GM18861 (cell line): ENCODE results near the gene PARL.

Experiments used
- ATAC-seq: cut with Tn5 transposase; IDR thresholded peaks from one replicate; pipeline ENCODE4 v1.9.1; 2021; ENCODE audit not compliant: unreplicated experiment

Gene PARL

DNA sequence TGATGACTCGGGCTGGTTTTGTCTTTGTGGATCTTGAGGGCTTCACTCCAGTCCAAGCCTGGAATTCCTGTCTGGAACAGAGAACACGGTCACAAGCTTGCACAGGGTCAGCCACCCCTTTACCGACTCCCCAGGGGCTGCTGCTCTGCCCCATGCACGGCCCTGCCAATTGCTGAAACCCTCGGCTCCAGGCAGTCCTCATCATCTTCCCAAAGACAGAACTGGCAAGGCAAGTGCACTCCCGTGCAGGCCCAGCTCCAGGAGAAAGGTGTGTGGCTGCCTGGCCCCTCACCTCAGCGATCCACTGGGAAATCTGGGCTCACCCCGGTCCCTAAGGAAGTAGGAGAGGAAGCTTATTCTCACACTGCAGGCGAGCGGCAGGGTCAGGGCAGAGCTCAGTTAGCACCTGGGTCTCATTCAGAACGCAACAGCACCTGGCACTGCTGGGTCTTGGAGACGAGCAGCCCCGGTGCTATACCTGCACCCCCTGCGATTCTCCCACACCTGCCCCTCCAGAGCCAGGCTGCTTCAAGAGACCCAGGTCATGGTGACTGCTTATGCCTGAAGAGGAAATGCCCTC is 66.5 kb downstream of the PARL start:
- ATAC-seq: no peak

DNA sequence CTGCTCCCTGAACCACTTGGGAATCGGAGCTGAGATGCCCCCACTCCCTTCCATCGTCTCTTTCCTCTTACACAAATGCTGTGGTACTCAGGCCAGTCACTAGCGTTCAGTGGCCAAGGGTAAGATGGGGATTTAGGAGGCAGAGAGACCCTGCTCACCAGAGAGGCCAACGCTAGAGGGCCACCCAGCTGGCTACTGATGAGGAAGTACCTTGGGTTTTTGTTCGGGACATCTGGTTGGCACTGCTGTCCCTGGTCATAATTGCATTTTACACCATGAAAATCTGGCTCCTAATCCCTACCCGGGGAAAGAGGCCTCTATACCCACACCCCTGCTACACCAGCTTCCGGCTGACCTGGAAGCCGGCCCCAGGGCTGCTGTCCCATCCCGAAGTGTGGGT is 67.0 kb downstream of the PARL start:
- no peak for ATAC-seq

DNA sequence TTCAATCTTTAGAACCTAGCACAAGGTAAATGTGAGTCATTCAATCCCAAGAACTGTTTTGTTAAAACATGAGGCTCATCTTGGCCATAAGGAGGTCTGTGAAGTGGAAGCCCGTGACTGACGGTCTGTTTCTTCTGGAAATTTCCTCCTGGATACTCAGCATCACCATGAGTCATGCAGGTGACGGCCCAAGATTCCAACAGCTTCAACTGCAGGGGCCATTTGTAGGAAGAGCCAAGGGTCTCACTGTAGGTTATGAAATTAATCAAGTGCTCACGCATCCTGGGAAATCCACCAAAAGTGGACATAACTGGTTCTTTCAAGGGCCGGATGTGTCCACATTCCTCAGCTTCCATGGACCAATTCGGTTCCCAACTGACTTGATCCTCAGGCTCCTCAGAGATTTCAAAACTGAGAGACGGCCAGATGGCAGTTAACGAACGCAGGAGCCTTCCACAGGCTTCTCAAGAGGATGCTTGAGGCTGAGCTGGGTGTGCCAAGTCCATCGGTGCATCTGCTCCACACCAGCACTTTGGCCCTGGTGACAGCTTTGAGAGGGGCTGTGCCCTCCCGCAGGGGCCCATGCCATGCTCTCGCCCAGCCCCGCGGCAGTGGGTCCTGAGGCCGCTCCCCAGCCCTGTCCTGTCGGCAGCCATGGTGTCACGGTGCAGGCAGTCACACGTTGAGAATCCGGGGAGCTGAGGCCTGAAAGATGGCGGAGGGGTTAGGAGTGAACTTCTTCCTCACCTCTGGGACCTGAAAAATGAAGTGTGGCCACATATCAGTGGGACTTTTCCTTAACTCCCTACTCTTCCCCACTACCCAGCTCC is 67.8 kb downstream of the PARL start:
- ATAC-seq: no peak

DNA sequence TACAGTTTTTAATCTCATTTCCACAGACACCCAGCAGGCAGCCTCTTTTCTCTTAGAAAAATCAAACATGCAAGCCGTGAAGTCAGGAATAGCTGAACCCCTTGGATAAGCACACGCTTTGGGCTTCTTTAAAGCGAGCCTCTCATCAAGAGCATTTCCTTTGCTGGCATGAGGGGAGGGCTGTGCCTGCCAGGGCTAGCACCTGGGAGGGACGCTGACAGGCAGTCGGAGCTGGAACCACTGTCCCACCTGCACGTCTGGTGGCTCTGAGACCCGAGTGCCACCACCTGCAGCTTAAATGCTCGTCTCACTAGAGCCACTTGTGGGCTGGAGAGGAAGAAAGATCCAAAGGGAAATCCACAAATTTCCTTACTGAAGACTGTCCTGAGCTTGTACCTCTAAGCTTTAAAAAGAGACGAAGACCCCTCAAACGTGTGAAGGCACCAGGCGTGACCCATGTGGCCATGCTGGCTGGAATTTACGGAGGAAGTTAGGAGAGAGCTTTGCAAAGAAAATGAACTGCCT is 68.7 kb downstream of the PARL start:
- ATAC-seq: no peak

DNA sequence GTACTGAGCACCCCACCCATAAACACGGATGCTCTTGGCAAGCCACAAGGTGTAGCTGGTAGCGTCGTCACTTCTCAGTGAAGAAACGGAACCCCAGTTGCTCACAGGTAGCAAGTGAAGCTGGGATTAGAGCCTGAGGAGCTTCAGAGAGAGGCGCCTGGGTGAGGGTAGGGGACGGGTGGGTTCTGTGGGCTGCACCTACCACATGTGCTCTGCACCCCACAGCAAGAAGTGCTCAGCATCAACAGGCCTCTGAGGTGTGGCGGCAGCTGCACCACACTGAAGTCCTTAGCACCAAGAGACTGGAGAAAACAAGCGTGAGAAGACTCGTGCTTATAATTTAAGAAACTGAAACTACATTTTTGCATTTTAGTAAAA is 69.1 kb downstream of the PARL start:
- ATAC-seq: no peak

DNA sequence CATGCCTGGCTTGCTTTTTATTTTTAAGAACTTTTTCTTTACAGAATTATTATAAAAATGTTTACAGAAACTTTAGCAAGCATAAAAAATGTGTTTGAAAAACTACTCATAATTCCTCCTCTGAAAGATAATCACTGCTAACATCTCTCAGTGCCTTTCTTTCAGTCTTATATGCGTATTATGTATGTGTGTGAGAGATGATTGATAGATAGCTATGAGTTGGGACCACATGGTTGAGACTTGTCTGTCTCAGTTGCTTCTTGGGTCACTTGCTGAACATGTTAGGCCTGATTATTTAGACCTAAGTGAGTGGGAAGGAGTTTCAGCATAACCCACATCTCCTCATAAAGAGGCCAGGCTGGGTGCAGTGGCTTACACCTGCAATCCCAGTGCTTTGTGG is 70.4 kb downstream of the PARL start:
- no peak for ATAC-seq

DNA sequence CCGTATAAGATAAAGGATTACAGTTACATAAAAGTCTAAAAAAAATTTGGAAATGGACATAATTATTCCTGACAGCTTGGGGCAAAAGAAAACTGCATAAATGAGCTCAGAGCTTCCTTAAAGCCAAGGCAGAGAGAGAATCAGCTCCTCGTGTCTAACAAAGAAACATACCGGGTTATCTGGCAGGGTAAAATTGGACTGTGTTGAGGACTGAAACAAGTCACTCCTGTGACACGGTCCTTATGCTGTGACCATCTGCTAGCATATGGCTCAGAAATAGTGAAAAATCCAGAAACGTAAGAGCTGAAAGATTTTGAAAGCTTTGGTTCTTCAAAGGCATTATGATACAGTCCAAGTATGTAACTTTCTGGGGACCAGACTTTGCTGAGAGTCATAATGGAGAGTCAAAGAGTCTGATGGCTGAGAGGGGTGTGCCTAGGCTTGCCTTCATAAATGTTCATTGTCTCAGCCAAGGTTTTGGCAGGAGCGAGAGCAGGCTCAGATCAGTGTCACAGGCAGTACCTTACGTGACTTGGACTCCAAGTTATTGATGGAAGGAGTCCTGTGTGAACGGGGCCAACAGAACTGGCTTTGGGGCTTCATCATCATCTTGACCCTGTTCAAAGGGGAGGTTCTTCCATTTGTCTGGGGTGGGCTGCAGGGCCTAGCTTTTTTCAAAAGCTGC is 71.8 kb downstream of the PARL start:
- no peak for ATAC-seq

DNA sequence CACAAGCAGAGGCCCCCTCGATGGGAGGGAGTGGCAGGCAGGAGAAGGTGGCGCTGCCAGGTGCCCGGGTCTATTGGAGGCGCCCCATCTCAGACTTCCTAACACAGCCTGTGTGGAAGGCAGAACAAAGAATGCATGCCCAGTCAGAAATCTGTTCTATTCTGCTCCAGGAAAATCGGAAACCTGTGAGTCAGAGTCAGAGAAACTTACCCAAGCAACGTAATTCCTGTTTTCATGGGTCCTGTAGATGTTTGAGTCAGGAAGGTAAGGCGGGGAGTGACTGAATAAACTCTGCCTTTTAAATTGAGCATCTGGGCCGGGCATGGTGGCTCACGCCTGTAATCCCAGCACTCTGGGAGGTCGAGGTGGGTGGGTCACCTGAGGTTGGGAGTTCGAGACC is 73.0 kb downstream of the PARL start:
- ATAC-seq: no peak

DNA sequence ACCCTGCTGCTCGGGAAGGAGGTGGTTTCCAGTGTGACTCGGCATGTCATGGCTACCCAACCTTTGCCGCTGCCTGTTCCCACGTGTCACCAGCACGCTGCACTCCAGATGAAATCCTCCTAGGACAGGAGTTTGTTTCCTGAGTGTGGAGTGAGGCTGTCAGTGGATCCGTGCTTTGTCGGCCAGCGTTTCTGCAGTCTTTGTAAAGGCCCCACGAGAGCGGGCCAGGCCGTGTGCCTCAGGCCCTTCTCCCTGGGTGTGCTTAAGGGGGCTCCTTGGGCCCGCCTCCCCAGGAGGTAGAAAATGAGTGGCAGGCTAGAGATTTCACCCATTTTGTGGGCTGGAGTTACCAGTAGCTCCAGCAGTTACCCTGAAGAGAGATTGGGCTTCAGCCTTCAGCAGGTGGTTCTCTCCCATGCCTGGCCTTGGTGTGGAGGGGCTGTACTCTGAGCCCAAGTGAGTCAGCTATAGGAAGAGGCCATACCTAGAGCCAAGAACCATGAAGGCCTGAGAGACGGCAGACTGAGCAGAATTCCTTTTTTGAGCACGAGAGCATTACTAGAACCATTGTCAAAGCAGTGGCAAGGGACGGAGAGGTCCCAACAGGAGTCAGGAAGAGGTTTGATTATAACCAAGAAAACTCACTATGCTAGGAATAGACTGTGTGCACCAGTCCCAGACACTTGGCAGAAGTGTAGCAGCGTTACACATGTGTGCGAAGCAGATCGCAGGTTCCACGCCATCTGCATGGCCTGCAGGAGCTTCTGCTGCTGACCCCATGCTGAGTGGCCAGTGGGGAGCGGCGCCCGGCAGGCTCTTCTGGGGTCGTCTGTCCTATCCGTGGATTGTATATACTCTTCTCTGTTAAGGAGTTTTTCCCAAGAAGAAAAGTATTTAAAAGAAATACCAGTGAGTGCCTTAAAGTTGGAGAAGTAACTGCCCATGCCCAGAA is 73.8 kb downstream of the PARL start:
- ATAC-seq: no peak

DNA sequence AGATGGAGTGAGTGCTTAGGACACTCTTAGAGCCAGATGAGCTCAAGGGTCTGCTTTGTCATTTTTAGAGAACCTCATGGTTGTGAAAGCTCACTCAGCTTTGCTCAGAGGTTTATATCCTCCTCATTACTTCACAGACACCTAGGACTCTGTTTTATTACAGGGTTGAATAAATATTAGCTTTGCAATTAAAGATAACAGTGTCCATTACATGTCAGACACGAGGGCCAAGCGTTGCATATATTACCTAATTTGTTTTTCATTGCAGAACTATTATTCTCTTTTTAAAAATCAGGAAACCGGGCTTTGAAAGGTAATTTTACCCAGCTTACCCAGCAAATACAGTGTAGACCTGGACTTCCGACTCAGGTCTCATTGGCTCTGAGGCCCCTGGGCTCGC is 75.4 kb downstream of the PARL start:
- no peak for ATAC-seq

DNA sequence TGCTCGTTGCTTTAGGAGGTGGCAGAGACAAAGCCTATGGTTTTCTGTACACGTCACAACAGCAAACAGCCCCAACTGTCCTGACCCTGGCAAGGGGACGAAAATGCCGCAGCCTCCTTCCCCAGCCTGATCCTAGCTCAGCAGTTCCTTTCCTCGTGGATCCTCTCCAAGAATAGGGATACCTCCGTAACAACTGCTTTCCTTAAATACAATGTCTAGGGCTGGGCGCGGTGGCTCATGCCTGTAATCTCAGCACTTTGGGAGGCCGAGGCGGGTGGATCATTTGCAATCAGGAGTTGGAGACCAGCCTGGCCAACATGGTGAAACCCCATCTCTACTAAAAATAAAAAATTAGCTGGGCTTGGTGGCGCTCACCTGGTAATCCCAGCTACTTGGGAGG is 76.3 kb downstream of the PARL start:
- no peak for ATAC-seq

DNA sequence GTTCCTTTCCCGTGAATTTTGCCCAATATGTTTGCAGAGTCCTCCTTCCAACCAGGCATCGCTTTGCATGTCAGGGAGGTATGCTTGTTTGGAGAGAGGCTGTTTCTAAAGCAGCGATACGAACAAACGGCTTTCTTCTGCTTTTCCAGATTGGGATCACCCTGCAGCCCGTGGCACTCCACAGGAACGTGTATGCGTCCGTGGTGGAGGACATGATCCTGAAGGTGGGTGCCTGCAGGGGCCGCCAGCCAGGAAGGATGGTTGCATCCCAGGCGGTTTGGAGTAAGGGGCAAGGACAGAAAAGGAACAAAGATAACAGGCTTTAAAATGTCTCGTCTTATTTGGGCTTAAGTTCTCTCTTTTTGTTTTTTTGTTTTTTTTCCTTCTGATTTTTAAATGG is 76.8 kb downstream of the PARL start:
- no peak for ATAC-seq

DNA sequence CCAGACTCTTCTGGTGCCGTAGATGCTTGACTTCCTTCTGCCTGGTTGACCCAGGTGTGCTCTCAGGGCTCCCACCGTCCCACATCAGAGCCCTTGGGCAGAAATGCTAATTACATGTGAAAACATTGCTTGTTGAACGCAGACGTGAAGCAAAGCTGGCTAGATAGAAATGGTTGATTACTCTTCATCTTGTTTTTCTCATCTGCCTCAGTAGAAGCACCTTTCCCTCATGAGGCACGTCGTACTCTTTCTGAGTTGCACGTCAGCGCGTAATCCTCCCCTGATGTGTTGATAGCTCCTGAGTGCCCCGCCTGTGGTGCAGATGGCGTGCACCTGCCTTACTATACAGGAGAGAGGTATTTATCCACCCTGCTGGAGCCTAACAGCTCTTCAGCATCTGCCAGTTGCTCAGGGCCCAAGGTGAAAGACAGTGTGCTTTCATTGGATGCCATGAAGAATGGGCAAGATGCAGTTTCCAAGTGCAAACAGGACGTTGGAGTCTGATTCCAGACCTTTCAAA is 77.4 kb downstream of the PARL start:
- no peak for ATAC-seq

DNA sequence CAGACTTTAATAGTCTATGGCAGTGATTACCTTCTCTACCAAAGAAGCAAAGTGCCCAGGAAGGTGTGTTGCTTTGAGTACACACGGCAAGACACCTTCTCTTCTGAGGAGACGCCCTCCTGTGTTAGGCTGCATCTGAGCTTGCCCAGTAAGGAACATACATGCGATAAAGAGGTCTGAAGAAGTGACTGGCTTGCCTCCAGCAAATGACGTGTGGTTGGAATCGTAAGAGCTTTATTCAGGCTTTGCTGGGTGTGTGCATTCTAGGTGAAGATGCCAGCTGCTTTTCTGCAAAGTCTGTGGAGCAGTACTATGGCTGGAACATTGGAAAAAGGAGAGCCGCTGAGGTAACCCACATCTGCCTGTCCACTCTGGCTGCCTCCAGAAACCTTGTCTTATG is 81.7 kb downstream of the PARL start:
- ATAC-seq: no peak

DNA sequence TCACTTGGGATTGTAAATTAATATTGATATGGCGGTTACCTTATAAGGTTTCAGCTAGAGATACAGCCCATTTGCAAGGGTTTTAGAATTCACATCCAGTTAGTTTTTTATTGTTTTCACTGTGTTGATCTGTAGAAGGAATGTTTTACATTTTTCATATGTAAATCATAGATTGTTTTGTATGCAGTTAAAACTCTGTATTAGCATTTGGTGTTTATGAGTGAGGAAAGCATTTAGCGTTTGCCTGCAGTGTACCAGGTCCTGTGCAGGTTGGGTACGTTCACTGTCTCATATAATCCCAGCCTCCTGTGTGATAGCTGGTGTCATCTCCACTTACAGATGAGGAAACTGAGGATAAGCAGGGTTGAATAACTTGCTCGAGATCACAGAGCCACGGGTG is 83.1 kb downstream of the PARL start:
- ATAC-seq: no peak

DNA sequence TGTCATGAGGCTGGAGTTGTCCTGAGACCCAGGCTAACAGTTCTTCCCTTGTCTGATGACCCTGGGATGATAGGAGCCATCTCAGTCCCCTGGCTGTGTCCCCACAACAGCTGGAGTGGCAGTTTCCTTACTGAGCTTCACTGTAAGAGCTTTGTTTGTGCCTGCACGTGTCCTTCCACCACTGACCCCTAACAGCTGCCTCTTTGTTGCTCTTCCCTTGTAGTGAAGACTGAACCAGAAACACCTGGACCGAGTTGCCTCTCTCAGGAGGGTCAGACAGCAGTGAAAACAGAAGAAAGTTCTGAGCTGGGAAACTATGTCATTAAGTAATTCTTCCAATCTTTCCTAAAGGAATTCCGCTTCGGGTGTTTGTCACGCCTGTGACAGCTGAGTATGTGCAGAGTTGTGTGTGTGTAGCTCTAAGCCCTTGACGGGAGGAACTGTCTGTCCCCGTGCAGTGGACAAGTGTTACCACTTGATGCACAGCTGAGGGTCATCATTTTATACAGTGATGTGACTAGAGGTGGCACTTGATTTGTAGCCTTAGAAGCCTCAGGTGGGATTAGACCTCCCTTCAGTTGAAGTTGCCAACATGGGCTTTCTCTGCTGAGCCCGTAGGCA is 84.3 kb downstream of the PARL start:
- no peak for ATAC-seq

DNA sequence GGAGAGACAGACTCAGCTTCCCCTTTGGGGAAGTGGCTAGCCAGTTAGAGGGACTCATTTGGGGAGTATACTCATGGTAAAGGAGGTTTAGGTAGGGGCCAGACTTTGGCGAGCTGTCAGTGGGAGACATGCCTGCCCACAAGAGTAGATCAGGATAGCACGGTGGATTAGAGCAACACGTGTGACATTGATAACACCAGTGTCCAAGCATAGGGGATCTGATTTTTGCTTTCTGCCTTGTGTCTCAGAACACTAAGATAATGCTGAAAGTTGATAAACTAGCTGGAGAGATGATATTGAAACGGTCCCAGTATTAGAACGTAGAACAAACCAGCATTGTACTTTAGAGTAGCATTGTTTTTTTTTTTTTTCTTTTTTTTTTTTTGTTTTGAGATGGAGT is 85.2 kb downstream of the PARL start:
- no peak for ATAC-seq

DNA sequence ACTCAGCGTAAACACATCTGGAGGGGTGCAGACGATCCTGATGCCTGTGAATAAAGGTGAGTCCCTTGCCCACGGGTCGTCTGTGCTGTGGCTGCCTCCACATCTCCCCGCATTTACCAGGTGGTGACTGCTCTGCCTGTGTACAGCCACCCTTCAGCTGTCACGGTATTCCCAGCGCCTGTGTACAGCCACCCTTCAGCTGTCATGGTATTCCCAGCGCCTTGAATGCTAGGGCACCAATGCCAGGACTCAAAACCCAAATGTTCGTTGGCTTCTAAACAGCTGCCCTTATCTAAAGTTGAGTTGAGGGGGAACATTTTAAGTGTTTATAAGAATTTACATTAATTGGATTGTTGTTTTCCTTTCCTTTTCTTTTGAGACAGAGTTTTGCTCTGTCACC is 86.7 kb downstream of the PARL start:
- no peak for ATAC-seq

DNA sequence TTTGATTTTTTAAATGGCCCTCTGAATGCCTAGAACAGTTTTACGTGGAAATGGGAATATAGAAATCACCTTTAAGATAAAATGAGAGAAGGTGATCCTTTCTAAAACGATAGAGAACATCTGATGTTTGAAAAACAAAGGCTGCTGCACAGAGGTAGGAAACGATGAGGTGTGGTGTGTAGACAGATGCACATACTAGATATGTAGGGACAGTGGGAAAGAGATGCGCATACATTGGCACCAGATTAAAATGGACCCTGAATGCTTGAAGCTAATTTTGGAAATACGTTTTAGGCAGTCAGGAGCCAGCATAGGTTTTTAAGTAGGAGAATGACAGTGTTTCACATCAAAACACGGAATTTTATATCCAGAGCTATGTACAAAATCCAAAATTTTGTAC is 88.3 kb downstream of the PARL start:
- ATAC-seq: no peak

DNA sequence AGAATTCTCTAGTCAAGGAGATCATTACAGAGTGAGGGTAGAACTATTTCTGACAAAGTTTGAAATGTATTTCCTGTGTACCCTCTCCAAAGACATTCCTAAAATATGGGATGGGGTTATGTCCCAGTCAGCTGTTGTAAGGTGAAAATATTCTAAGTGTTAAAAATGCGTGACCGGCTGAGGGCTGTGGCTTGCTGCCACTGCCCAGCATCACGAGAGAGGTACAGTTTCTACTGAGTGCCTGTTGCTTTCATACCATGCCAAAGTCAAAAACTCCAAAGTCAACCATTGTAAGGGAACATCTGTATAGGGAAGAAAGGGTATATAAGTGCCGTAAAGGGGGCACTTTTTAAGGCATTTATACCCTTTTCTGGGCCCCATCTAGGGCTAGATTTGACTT is 90.2 kb downstream of the PARL start:
- no peak for ATAC-seq
